Endothelial cell (in vitro differentiated cells): Measurements from ENCODE around the gene NGLY1. TPM values are rescaled to one million over a fixed set of nuclear protein-coding genes. Genes with fewer than 3 reads are reported as not detected.

Source experiments
- DNase-seq: peaks from one replicate; pipeline ENCODE4 v3.0.0; 2021; ENCODE audit warnings: low spot score
- H3K27ac Mint-ChIP-seq: one replicate; pipeline ENCODE4 v1.8.0; 2021; ENCODE audit warnings: mixed read lengths, inconsistent platforms; ENCODE audit not compliant: unreplicated experiment
- H3K27me3 Mint-ChIP-seq: one replicate; pipeline ENCODE4 v1.8.0; 2021; ENCODE audit warnings: mild to moderate bottlenecking, moderate library complexity, mixed read lengths, inconsistent platforms; ENCODE audit not compliant: unreplicated experiment
- H3K36me3 Mint-ChIP-seq: one replicate; pipeline ENCODE4 v1.8.0; 2021; ENCODE audit warnings: mild to moderate bottlenecking, low read depth, mixed read lengths, inconsistent platforms; ENCODE audit not compliant: unreplicated experiment
- H3K4me1 Mint-ChIP-seq: one replicate; pipeline ENCODE4 v1.8.0; 2021; ENCODE audit warnings: mild to moderate bottlenecking, mixed read lengths, inconsistent platforms; ENCODE audit not compliant: unreplicated experiment
- H3K4me3 Mint-ChIP-seq: one replicate; pipeline ENCODE4 v1.8.0; 2021; ENCODE audit warnings: mild to moderate bottlenecking, mixed read lengths, inconsistent platforms; ENCODE audit not compliant: unreplicated experiment
- H3K9me3 Mint-ChIP-seq: one replicate; pipeline ENCODE4 v1.8.0; 2021; ENCODE audit warnings: mixed read lengths, inconsistent platforms; ENCODE audit not compliant: unreplicated experiment
- total RNA-seq: library from RNA; stranded (reverse); fragmentation: NEBNext Ultra II Directional; extraction: Animal tissue kit (Norgen Biotek cat#: 25700); gene quantifications from one replicate; pipeline ENCODE4 v1.2.1, GENCODE V29; 2021; ENCODE audit not compliant: unreplicated experiment
- TF ChIP-seq, protein P1 (sequence below): fragments of 200-600 bp; sonication (generic); IDR thresholded peaks from one replicate; pipeline ENCODE4 v1.5.0; 2021; ENCODE audit warnings: antibody characterized with exemption; ENCODE audit not compliant: unreplicated experiment

The NGLY1 gene
- total RNA-seq, 1 donor from 2014 or later = 22.8 TPM

- DNase-seq = no peak
- Mint-ChIP-seq H3K9me3 (no peaks in the 10 kb centered on the region), H3K36me3 (no peaks in the 10 kb centered on the region), H3K4me3 (no peak overlapping the region), H3K27me3 (peaks cover 3% of the 10 kb centered on the region), H3K27ac (no peak overlapping the region), H3K4me1 (peaks cover 20% of the 10 kb centered on the region)
- TF ChIP-seq, protein P1, sequence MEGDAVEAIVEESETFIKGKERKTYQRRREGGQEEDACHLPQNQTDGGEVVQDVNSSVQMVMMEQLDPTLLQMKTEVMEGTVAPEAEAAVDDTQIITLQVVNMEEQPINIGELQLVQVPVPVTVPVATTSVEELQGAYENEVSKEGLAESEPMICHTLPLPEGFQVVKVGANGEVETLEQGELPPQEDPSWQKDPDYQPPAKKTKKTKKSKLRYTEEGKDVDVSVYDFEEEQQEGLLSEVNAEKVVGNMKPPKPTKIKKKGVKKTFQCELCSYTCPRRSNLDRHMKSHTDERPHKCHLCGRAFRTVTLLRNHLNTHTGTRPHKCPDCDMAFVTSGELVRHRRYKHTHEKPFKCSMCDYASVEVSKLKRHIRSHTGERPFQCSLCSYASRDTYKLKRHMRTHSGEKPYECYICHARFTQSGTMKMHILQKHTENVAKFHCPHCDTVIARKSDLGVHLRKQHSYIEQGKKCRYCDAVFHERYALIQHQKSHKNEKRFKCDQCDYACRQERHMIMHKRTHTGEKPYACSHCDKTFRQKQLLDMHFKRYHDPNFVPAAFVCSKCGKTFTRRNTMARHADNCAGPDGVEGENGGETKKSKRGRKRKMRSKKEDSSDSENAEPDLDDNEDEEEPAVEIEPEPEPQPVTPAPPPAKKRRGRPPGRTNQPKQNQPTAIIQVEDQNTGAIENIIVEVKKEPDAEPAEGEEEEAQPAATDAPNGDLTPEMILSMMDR = no peak
Observed at GRCh38 chr3:25683410-25683809, 99.8 kb downstream of the NGLY1 start.

GRCh38 chr3:25679642-25680302 lies 103.5 kb downstream of the NGLY1 start:
- no peaks in the 10 kb centered on the region for H3K9me3 Mint-ChIP-seq
- H3K27ac Mint-ChIP-seq = no peak overlapping the region
- H3K36me3 Mint-ChIP-seq = no peaks in the 10 kb centered on the region
- no peak overlapping the region for H3K4me3 Mint-ChIP-seq
- DNase-seq = no peak
- TF ChIP-seq, protein P1 = no peak
- peaks cover 3% of the 10 kb centered on the region for H3K27me3 Mint-ChIP-seq
- H3K4me1 Mint-ChIP-seq = no peaks in the 10 kb centered on the region

- H3K27me3 Mint-ChIP-seq = peaks cover 4% of the 10 kb centered on the region
- no peak overlapping the region for H3K27ac Mint-ChIP-seq
- H3K4me1 Mint-ChIP-seq = no peaks in the 10 kb centered on the region
- DNase-seq = no peak
- TF ChIP-seq, protein P1 = no peak
- H3K9me3 Mint-ChIP-seq = no peaks in the 10 kb centered on the region
- H3K4me3 Mint-ChIP-seq = no peak overlapping the region
- H3K36me3 Mint-ChIP-seq = no peaks in the 10 kb centered on the region
Observed at GRCh38 chr3:25679166-25679565, 104.1 kb downstream of the NGLY1 start.

GRCh38 chr3:25678581-25678980 lies 104.7 kb downstream of the NGLY1 start:
- peaks cover 4% of the 10 kb centered on the region for H3K27me3 Mint-ChIP-seq
- H3K4me1 Mint-ChIP-seq = no peaks in the 10 kb centered on the region
- no peaks in the 10 kb centered on the region for H3K36me3 Mint-ChIP-seq
- DNase-seq = no peak
- TF ChIP-seq, protein P1 = no peak
- no peak overlapping the region for H3K4me3 Mint-ChIP-seq
- H3K27ac Mint-ChIP-seq = no peak overlapping the region
- no peaks in the 10 kb centered on the region for H3K9me3 Mint-ChIP-seq

DNA sequence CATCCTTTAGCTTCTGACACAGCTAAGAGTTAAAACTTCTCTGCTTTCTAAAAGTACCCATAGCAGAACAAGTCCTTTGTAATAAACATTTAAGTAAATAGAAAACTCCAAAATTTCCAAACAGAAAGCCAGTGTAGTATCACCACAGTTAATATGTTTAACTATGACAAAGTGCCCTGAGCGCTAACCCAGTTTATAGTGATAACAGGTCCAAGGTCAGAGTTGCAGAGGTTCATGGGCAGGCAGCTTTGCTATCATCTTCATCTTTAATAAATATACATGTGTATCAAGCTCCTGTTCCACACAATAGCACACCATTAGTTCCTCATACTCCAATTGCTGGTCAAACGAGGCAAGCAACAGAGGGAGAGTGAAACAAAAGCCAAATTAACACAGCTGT lies 106.1 kb downstream of the NGLY1 start:
- Mint-ChIP-seq H3K9me3 (no peaks in the 10 kb centered on the region), H3K27me3 (peaks cover 4% of the 10 kb centered on the region), H3K4me1 (no peaks in the 10 kb centered on the region), H3K36me3 (peaks cover 4% of the 10 kb centered on the region), H3K27ac (no peak overlapping the region), H3K4me3 (no peak overlapping the region)
- TF ChIP-seq, protein P1 = no peak
- no peak for DNase-seq
